Measurements from ENCODE around the gene EYS. TPM values are rescaled to one million over a fixed set of nuclear protein-coding genes. Genes with fewer than 3 reads are reported as not detected.
A peak's percentile ranks its signal among the peaks of the same experiment; 100 is the strongest.
"Not testable (repeated sequence)": the region's sequence is repeated elsewhere in the genome, so short reads cannot be mapped to it uniquely, and the experiment has no call there.

The EYS gene
- total RNA-seq, 1 experiment from 2014 or later, result not detected

DNA sequence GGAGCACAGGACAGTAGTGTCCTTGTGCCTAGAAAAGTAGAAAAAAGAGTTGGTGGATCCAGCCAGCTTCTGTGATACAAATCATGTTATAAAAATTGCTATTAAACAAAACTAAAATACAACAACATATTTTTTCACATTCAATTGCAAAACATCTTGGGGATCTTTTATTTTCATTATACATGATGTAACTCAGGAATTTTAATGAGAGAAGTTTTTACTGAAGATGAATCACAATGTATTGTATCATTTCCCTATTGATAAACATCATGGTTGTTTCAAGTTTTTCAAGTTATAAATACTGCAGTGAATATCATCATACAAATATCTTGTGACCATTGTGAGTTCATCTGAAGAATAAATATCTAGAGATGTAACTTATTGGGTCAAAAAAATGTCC lies 1463.4 kb downstream of the EYS start:
- no peak for DNase-seq (ENCODE audit: low read depth)

DNA sequence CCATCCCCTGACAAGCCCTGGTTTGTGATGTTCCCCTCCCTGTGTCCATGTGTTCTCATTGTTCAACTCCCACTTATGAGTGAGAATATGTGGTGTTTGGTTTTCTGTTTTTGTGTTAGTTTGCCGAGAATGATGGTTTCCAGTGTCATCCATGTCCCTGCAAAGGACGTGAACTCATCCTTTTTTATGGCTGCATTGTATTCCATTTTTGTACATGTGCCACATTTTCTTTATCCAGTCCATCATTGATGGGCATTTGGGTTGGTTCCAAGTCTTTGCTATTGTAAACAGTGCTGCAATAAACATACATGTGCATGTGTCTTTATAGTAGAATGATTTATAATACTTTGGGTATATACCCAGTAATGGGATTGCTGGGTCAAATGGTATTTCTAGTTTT lies 1468.1 kb downstream of the EYS start:
- DNase-seq (ENCODE audit: low read depth), result not testable (repeated sequence)

DNA sequence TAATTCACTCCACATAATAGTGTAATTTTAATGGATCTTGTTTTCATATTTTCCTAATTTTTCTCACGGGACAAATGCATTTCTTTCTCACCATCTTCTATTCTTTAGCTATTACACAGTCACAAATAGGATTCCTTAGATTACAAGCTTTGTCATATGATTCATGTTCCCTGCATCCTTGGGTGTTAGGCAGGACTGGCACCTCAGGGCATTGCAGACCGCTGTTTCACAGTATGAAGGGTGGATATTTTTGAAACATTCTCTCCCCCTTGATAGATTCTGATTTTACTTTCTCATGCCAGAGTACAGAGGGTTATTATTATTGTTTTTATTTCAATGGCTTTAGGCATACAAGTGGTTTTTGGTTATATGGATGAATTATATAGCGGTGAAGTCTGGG lies 1469.0 kb downstream of the EYS start:
- DNase-seq (ENCODE audit: low read depth), result no peak

DNA sequence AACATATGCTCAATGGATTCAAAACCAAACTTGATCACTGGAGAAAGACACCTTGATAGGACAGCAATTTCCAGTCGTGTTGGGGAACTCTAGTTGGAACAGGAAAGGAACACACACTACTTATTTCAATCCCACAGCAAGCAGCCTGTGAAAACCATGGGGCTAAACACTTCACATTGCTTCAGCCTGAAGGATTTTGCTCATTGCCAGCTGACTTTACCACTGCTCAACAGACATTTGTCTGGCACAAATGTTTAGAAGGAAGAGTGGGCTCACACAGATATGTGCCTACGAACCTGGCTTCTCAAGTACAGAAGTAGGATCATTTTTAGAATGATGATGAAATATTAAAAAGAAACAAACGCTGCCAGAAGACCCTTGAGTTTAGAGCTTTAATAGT lies 1473.3 kb downstream of the EYS start:
- DNase-seq (ENCODE audit: low read depth), result no peak

DNA sequence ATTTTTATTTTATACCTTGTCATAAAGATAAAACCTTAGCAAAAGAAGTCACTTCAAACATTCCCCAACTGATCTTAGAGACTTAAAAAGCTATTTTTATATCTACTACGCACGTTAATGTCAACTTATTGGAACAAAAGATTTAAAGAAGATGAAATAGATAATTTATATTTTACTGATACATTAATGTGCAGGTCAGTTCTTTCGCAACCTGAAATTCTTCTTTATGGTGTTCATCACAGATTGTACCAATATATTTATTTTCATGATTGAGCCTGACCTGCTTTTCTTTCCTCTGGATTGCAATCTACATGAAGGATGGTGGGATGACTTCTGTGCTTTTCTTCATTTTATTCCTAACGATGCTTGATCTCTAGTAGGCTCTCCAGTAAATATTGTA lies 1475.1 kb downstream of the EYS start:
- DNase-seq (ENCODE audit: low read depth), result no peak

DNA sequence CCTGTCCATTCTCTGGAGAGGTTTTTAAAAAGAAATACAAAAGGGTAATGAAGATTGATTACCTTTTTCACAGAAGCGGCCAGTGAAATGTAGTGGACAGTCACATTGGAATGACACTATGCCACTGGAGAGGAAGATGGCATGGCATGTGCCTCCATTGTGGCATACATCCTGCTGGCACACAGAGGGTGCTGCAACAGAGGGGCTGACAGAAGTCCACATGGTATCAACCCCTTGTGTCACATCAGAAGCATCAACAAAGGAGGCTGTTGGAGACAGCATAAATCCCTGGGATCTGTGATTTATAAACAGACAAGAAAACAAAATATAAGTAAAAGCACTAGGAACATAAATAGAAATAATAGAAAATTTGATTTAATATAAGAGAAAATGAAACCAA lies 1476.5 kb downstream of the EYS start:
- DNase-seq (ENCODE audit: low read depth), result no peak

DNA sequence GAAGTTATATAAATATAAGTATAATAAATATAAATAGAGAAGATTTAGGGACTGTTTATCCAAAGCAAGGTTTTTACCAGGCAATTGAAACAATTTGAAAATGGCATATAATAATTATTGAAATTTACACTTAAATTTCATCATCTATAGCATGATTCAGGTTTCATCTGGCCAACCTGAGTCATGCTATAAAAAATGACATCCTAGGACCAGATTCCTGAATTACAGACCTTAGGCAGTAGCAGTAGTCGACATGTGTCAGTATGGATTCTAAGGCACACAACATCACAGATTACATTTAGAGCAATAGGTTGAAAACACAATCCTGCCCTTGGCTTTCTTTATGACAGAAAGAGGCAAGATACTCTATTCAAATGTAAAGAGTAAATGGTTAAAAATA lies 1479.2 kb downstream of the EYS start:
- no peak for DNase-seq (ENCODE audit: low read depth)

DNA sequence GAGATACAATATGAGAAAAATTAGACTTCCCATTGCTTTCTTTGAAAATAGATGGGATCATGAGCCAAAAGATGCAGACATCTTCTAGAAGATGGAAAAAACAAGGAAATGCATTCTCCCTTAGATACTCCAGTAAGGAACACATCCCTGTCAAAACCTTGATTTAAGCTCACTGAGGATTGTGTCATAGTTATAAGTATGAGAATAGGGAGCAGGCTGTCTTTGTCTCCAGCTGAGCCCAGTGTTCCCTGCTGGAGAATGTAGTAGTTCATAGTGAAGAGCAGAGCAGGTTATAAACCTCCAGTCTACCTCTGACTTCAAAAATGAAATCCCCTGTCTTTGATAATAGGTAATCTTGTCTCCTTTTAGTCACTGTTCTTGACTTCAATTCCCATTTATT lies 1481.5 kb downstream of the EYS start:
- DNase-seq (ENCODE audit: low read depth), result no peak

DNA sequence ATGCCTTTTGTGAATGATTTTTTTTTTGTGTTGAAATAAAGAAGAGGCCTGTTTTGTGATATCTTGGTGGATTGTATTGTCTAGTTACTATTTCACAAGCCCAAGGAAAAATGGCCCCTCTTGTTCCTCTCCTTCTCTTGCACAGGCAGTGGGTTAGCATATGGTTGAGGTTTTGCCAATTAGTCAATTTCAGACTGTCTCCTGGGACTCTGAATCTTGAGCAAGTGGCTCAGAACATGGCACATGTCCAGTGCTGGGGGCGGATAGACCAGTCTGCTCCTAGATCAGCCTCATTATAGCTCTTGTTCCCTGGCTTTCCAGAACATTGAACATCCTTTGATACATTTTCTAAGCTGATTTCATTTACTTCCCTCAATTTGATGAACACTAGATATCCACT lies 1482.2 kb downstream of the EYS start:
- DNase-seq (ENCODE audit: low read depth), result no peak

DNA sequence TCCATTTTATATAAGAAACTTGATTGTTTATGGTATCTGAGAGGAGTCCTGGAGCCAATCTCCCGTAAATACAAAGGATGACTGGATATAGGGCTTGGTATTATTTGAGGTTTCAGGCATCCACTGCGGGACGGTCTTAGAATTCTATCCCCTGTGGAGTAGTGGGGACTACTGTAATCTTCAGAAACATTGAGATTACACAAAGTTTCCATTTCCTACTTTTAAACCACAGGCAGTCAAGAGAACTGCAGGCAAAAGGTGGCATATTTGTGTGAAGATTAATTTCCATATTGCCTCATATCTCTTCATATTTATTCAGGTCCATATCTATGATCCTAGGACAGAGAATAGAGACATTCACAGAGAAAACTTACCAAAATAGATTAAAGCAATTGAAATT lies 1485.2 kb downstream of the EYS start:
- DNase-seq (ENCODE audit: low read depth), result no peak

DNA sequence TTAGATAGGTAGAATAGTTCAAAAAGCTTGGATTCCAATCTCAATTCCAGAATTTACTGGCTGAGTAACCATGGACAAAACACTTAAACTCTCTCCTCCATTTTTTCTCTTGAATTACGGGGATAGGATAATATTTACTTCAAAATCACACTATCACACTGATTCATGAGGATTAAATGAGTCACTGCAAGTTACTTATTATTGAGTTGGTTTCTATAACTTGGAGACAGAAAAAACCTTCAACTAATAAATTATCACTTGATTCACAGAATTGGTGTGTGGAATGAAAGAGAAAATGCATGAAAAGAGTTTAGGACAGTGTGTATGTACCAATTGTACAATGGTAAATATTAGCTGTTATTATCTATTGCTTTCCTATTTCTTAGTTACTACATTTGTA lies 1486.2 kb downstream of the EYS start:
- DNase-seq (ENCODE audit: low read depth), result no peak

DNA sequence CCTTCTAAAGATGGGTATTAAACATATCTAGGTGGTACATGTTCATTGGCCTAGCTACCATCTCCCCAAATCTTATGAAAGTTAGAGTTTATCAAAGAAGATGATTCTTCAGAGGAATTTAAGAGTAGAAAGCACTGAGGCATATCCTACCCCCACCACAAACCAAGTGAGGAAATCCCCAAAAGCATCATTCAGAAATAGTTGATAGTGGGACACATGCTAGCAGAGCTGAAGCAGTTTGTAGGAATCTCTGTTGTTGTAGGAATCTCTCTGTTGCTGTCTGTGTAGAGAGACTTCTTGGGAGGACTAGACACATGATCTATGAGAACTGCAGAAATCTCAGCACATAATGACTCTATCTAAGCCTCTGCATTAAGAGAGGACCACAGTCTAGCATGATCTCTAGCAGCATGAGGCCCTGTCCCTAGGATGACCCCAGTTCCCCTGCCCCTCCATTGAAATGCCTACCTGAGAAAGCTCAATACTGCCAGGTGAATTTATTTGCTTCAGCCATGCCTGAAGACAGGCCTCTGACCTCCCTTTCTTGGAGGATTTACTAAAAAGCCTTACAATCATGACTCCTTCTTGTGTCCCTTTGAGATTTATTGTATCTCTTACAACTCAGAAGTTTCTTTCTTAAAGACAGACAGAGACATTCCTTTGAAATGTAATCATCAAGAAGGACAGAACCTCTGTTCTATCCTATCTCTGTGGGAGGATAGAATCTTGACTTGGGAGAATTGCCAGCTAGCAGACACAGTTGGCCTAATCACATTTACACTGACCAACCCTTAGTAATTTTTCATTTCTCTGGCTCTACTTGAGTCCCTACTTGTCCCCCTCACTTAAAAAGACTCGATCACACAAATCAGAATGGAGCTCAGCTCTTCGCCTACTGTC lies 1489.1 kb downstream of the EYS start:
- DNase-seq (ENCODE audit: low read depth), result peak; percentile 13

DNA sequence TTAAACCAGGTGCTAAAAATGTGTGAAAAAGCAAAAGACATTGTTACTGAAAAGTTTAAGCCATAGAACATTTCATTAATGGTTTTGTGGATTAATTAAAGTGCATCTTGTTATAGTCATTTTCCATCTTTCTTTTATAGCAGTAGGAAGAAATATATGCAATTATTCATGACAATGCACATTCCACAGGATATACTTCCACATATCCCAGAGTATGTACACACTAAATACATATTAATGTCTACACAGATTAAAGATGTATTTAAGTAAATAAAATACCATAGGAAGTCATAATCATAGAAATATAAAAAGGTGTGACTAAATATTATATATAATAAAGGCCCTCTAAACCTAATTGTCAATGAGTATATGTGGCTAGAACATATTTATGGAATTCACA lies 1492.7 kb downstream of the EYS start:
- DNase-seq (ENCODE audit: low read depth), result no peak

DNA sequence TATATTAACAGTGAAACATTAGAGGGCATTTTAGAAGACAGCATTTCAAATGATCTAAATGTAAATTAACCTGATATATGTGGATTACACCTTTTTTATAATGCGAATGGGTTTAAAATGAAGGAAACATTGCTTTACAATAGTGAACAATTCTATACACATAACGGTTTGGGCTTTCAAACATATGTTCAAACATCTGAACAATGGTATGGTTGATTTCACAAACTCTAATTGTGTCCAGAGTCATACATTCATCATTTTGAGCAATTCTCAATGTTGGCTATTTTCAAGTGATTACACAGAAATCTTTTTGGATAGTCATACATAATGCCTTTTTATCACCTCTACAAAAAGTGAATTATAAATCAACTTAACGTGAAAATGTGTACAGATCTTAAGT lies 1493.3 kb downstream of the EYS start:
- no peak for DNase-seq (ENCODE audit: low read depth)

DNA sequence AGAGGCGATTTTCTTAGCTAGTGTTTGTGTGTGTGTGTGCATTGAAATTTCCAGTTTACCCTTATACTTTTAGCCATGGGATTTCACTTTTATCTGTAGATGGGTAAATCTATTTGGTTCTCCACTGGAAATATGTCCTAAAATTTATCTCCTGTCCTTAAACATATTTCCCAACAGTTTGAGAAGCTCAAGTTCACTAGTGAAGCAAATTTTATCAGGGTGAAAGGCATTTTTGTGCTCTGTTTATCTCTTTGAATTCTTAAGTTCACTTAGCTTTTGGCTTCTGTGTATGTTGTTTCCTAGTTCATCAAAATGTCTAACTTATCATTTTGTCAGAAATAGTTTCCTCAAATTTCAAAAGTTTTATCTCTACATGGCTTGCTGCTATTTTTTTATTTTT lies 1509.8 kb downstream of the EYS start:
- DNase-seq (ENCODE audit: low read depth), result no peak

DNA sequence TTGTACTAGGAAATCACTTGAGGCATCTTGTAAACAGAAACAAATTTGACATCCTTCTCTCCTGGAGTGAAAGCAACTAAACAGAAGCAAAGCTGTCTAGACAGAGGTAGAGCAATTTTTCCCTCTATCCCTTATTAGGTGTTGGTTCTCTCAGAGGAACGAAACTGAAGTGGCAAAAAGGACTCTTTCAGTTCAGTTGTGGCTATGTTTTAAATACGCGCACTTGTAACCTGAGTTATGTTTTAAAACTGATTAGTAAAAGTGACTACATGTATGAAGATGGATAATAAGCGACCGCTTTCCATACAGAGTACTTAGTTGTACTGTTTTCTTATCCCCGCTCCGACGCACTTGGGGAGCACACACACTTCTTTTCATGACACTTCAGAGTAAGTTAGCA lies 1520.4 kb downstream of the EYS start:
- no peak for DNase-seq (ENCODE audit: low read depth)

DNA sequence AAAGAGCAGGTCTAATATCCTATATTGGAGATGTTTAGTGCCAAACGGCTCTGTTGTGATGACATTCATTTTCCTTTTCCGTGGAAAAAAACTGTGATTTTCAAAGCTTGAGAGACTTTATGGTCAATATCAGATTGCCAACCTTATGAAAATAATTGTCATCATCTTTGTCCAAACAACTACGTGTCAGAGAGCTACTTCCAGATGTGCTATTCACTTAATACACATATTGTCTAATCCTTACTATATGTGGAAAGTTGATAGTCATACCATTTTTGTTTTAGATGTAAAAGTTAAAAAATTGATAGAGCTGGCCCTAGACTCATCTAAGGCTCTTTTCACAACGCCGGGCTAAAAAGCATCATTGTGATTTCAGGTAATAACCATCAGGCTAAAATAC lies 1521.4 kb downstream of the EYS start:
- no peak for DNase-seq (ENCODE audit: low read depth)

DNA sequence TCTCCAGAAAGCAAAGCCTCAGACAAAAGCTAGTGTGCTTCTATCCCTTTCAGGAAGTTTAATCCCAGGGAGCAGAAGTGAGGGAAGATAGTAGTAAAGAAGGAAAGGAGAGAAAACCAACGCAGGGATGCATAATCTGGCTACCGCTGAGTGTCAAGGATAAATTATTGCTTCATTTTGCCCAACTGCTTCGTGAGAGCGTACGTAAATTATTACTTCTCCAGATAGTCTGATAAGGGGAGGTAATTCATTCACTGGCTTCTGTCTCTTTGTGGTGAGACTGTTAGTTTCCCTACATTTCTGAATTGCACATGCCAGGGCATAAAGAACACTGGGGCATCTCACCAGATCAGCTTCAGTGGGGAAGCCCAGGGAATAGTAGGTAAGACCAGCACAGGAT lies 1531.7 kb downstream of the EYS start:
- DNase-seq (ENCODE audit: low read depth), result no peak

DNA sequence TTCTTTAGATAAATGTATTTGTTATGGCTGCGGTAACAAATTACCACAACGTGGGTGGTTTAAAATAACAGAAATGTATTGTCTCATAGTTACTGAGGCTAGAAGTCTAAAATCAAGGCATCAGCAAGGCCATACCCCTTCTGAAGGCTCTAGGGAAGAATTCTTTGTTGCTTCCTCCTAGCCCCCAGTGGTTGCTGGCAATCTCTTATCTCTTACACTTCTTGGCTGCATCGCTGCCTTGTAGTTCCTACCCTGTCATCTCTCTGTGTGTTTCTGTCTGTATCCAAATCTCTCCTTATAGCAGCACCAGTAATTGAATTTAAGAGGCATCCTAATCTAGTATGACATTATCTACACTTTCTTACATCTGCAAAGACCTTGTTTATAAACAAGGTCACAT lies 1536.7 kb downstream of the EYS start:
- DNase-seq (ENCODE audit: low read depth), result no peak

DNA sequence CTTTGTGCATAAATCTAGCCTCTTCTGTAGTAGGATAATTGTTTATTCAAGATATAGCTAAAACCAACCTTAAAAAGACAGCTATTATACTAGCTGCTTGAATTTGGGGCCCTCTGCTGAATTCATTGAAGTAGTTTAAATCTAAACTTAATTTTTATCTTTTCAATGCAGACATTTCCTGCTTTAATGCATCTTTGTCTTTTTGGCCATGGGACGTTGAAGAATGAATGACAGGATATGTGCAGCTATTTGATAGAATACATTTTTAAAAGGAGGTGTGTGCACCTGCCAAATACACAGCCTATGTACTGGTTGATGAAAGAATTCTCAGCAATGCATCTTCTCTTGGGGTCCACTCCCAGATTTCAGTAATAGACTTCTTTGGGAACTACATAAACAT lies 1546.5 kb downstream of the EYS start:
- DNase-seq (ENCODE audit: low read depth), result no peak

DNA sequence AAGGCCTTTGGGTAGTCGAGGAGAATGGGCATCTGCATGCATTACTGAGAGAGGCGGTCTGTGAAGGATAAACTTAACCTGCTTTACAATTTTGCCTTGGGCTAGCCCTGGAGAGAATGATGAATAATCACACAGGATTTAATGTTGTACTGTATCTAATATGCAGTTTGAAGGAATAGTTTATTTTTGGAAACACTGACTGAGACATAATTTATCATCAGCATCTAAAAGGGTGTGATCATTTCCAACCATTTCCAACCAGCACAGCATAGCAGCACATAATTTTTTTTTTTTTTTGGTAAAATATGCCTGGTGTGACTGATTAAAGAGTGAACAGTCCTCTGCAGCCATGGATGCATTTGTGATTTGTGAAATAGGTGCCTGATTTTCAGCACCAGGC lies 1552.0 kb downstream of the EYS start:
- no peak for DNase-seq (ENCODE audit: low read depth)

DNA sequence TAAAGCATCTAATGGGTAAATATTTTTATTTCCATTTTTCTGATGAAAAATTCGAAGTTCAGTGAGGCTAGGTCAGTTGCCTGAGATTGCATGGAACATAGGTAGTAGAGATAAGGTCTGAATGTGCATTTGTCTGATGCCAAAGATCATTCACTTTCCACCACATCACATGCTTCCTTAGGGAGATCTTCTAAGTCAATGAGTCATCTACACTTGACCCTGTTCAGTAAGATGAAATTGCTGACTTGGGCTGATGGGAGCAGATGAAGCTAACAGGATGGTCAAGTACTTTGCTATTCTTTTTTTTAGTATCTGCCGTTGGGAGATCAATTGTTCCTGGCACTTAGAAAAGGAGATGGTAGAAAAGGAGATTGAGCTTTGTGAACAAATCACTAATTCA lies 1560.2 kb downstream of the EYS start:
- no peak for DNase-seq (ENCODE audit: low read depth)

DNA sequence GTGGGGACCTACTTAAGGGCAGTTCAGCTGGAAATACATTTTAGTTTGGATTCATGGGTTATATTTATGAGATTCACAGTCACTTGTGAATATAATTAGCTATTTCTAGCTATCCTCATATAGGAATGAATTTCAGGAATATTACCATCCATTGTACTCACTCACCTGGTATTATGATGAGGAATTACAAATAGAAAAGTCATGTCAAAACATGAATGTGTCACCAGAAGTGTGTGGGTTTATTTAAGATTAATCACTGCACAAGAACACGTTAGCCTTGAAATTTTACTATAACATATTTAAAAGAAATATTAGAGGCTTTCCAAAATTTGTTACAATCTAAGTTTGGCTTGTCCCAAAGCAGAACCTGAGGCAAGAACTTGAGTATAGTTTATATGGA lies 1560.9 kb downstream of the EYS start:
- no peak for DNase-seq (ENCODE audit: low read depth)

DNA sequence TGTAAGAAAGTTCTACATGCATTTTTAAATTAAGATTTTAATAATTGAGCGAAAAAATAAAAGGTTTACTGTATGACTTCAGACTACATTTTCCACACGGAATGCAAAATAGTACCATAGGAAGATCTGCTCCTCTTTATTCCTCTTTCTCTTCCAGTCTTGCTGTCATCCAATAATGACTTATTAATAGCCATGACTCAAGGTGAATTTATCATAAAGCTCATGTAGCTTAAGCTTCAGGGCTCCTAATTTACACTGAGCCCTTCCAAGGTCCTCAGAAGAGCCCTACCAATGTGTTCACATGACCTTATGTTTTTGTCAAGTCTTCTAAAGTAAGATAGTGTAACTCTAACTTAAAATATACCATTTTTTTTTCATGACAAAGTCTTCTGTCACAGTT lies 1561.4 kb downstream of the EYS start:
- no peak for DNase-seq (ENCODE audit: low read depth)
